ENCODE results near the gene CALML4. TPM values are rescaled to one million over a fixed set of nuclear protein-coding genes. Genes with fewer than 3 reads are reported as not detected.
"Not testable (repeated sequence)": the region's sequence is repeated elsewhere in the genome, so short reads cannot be mapped to it uniquely, and the experiment has no call there.

Gene CALML4
- total and polyA plus RNA-seq, 2 experiments from 2014 or later: 49.6 to 79.8 TPM

GRCh38 chr15:68175526-68175925, 29.6 kb downstream of the CALML4 start:
- Histone ChIP-seq H3K4me3 (no peak overlapping the region), H3K9me3 (ENCODE audit: low read depth) (no peaks in the 10 kb centered on the region), H3K27ac (no peak overlapping the region), H4K20me1 (ENCODE audit: insufficient read depth, poor library complexity, severe bottlenecking) (no peaks in the 10 kb centered on the region), H3K9me2 (replicated peaks; ENCODE audit: insufficient read depth) (no peaks in the 10 kb centered on the region), H3K79me2 (peaks cover 22% of the 10 kb centered on the region), H3K36me3 (replicated peaks; ENCODE audit: insufficient read depth, low read depth) (peaks cover 3% of the 10 kb centered on the region), H3K4me1 (ENCODE audit: insufficient read depth) (no peaks in the 10 kb centered on the region), H3K27me3 (no peaks in the 10 kb centered on the region), H2AFZ (no peak overlapping the region), H3K4me2 (no peak overlapping the region)
- no peak for DNase-seq (ENCODE audit: low spot score)
- TF ChIP-seq EZH2phosphoT487 (IDR thresholded peaks at IDR 0.05; ENCODE audit: low read depth, severe bottlenecking, unreplicated experiment) (no peak), EZH2 (IDR thresholded peaks at IDR 0.05; ENCODE audit: borderline replicate concordance) (no peak)
- 93% methylated on average over 2 of the region's 2 CpGs for WGBS (ENCODE audit: low lambda C conversion rate, missing lambda C conversion rate)

- H4K20me1 ChIP-seq (ENCODE audit: insufficient read depth, poor library complexity, severe bottlenecking): no peaks in the 10 kb centered on the region
- H3K4me3 ChIP-seq: no peak overlapping the region
- no peak overlapping the region for H3K27ac ChIP-seq
- H3K36me3 ChIP-seq (replicated peaks; ENCODE audit: insufficient read depth, low read depth): peaks cover 3% of the 10 kb centered on the region
- H3K4me1 ChIP-seq (ENCODE audit: insufficient read depth): no peaks in the 10 kb centered on the region
- H2AFZ ChIP-seq: no peak overlapping the region
- no peaks in the 10 kb centered on the region for H3K9me3 ChIP-seq (ENCODE audit: low read depth)
- no peaks in the 10 kb centered on the region for H3K9me2 ChIP-seq (replicated peaks; ENCODE audit: insufficient read depth)
- H3K4me2 ChIP-seq: no peak overlapping the region
- DNase-seq (ENCODE audit: low spot score): no peak
- peaks cover 15% of the 10 kb centered on the region for H3K79me2 ChIP-seq
- TF ChIP-seq, protein P1, sequence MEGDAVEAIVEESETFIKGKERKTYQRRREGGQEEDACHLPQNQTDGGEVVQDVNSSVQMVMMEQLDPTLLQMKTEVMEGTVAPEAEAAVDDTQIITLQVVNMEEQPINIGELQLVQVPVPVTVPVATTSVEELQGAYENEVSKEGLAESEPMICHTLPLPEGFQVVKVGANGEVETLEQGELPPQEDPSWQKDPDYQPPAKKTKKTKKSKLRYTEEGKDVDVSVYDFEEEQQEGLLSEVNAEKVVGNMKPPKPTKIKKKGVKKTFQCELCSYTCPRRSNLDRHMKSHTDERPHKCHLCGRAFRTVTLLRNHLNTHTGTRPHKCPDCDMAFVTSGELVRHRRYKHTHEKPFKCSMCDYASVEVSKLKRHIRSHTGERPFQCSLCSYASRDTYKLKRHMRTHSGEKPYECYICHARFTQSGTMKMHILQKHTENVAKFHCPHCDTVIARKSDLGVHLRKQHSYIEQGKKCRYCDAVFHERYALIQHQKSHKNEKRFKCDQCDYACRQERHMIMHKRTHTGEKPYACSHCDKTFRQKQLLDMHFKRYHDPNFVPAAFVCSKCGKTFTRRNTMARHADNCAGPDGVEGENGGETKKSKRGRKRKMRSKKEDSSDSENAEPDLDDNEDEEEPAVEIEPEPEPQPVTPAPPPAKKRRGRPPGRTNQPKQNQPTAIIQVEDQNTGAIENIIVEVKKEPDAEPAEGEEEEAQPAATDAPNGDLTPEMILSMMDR (IDR thresholded peaks at IDR 0.05; ENCODE audit: poor library complexity): no peak
- no peaks in the 10 kb centered on the region for H3K27me3 ChIP-seq
- WGBS (ENCODE audit: low lambda C conversion rate, missing lambda C conversion rate): 100% methylated on average over 4 of the region's 4 CpGs
Observed at GRCh38 chr15:68173119-68173518, 32.0 kb downstream of the CALML4 start.

GRCh38 chr15:68172037-68172436, 33.1 kb downstream of the CALML4 start:
- H3K27ac ChIP-seq; H3K9me3 ChIP-seq (ENCODE audit: low read depth); H3K27me3 ChIP-seq; H3K36me3 ChIP-seq (replicated peaks; ENCODE audit: insufficient read depth, low read depth); H3K4me2 ChIP-seq; H3K9me2 ChIP-seq (replicated peaks; ENCODE audit: insufficient read depth); H4K20me1 ChIP-seq (ENCODE audit: insufficient read depth, poor library complexity, severe bottlenecking); H3K4me1 ChIP-seq (ENCODE audit: insufficient read depth); DNase-seq (ENCODE audit: low spot score); H2AFZ ChIP-seq; H3K4me3 ChIP-seq: not testable (repeated sequence)
- 82% methylated on average over 2 of the region's 2 CpGs for WGBS (ENCODE audit: low lambda C conversion rate, missing lambda C conversion rate)
- H3K79me2 ChIP-seq: peaks cover 15% of the 10 kb centered on the region

DNA sequence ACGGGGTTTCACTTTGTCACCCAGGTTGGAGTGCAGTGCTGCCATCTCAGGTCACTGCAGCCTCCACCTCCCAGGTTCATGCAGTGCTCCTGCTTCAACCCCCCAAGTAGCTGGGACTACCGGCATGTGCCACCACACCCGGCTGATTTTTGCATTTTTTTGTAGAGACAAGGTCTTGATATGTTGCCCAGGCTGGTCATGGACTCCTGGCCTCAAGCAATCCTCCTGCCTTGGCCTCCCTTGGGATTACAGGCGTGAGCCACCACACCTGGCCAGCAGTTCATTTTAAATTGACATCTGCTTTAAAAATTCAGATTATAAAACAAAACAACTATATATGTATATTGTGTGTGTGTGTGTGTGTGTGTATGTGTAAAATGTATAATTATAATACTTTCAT, 38.3 kb downstream of the CALML4 start:
- TF ChIP-seq EZH2phosphoT487 (IDR thresholded peaks at IDR 0.05; ENCODE audit: low read depth, severe bottlenecking, unreplicated experiment) (no peak), EZH2 (IDR thresholded peaks at IDR 0.05; ENCODE audit: borderline replicate concordance) (no peak)
- TF ChIP-seq, protein P1 (IDR thresholded peaks at IDR 0.05; ENCODE audit: poor library complexity): no peak

GRCh38 chr15:68163191-68163590, 41.9 kb downstream of the CALML4 start:
- H3K27ac ChIP-seq: no peak overlapping the region
- H3K36me3 ChIP-seq (replicated peaks; ENCODE audit: insufficient read depth, low read depth): peaks cover 6% of the 10 kb centered on the region

More for the DNA sequence above, 38.3 kb downstream of the CALML4 start:
- Histone ChIP-seq H3K79me2 (peaks cover 2% of the 10 kb centered on the region), H2AFZ (no peak overlapping the region), H3K27ac (no peak overlapping the region), H3K27me3 (no peaks in the 10 kb centered on the region), H3K4me2 (no peak overlapping the region), H3K9me3 (ENCODE audit: low read depth) (no peaks in the 10 kb centered on the region), H3K4me3 (no peak overlapping the region), H3K9me2 (replicated peaks; ENCODE audit: insufficient read depth) (no peaks in the 10 kb centered on the region), H4K20me1 (ENCODE audit: insufficient read depth, poor library complexity, severe bottlenecking) (no peaks in the 10 kb centered on the region), H3K36me3 (replicated peaks; ENCODE audit: insufficient read depth, low read depth) (peaks cover 2% of the 10 kb centered on the region), H3K4me1 (ENCODE audit: insufficient read depth) (no peaks in the 10 kb centered on the region)
- no peak for DNase-seq (ENCODE audit: low spot score)
- WGBS (ENCODE audit: low lambda C conversion rate, missing lambda C conversion rate): 92% methylated on average over 4 of the region's 4 CpGs

More at GRCh38 chr15:68163191-68163590, 41.9 kb downstream of the CALML4 start:
- no peaks in the 10 kb centered on the region for H3K27me3 ChIP-seq
- DNase-seq (ENCODE audit: low spot score): no peak
- no peak overlapping the region for H3K4me2 ChIP-seq
- H4K20me1 ChIP-seq (ENCODE audit: insufficient read depth, poor library complexity, severe bottlenecking): no peaks in the 10 kb centered on the region
- no peak overlapping the region for H2AFZ ChIP-seq
- no peak overlapping the region for H3K4me3 ChIP-seq
- no peaks in the 10 kb centered on the region for H3K9me3 ChIP-seq (ENCODE audit: low read depth)
- H3K9me2 ChIP-seq (replicated peaks; ENCODE audit: insufficient read depth): no peaks in the 10 kb centered on the region
- H3K4me1 ChIP-seq (ENCODE audit: insufficient read depth): peaks cover 2% of the 10 kb centered on the region
- TF ChIP-seq, protein P1 (IDR thresholded peaks at IDR 0.05; ENCODE audit: poor library complexity): no peak
- TF ChIP-seq EZH2phosphoT487 (IDR thresholded peaks at IDR 0.05; ENCODE audit: low read depth, severe bottlenecking, unreplicated experiment): no peak
- TF ChIP-seq EZH2 (IDR thresholded peaks at IDR 0.05; ENCODE audit: borderline replicate concordance): no peak
- peaks cover 10% of the 10 kb centered on the region for H3K79me2 ChIP-seq
